Measurements from ENCODE around the gene GIMAP4. TPM values are rescaled to one million over a fixed set of nuclear protein-coding genes. Genes with fewer than 3 reads are reported as not detected.

GIMAP4 gene
- 0.43 TPM in 1 of 2 replicates, not detected in the other for total RNA-seq

GRCh38 chr7:150567169-150567568 is at the start of gene GIMAP4:
Gene GIMAP4, plus strand, starts transcription at chr7:150567390. Its CDS starts 2,512 bp downstream, at chr7:150569902.

Other genes with a start within 250 kb of the GIMAP4 start
- 3.5 and 6.7 TPM in 2 replicates for gene LRRC61, start 244.0 kb upstream of the GIMAP4 start, total RNA-seq
- gene ACTR3C, start 243.8 kb upstream of the GIMAP4 start, total RNA-seq, result 6.2 and 7.8 TPM in 2 replicates
- gene RARRES2, start 225.8 kb upstream of the GIMAP4 start, total RNA-seq, result 0.32 and 2.2 TPM in 2 replicates
- 30.1 and 35.7 TPM in 2 replicates for gene REPIN1, start 198.6 kb upstream of the GIMAP4 start, total RNA-seq
- gene ZNF775, start 188.1 kb upstream of the GIMAP4 start, total RNA-seq, result 2.9 and 3.4 TPM in 2 replicates
- 0.11 TPM in 1 of 2 replicates, not detected in the other for gene GIMAP8, start 116.8 kb upstream of the GIMAP4 start, total RNA-seq
- 0.32 TPM in 1 of 2 replicates, not detected in the other for gene GIMAP7, start 52.5 kb upstream of the GIMAP4 start, total RNA-seq
- 0.11 TPM in 1 of 2 replicates, not detected in the other for gene GIMAP6, start 65.0 kb downstream of the GIMAP4 start, total RNA-seq
- gene GIMAP2, start 118.3 kb downstream of the GIMAP4 start, total RNA-seq, result 6.1 and 9.9 TPM in 2 replicates
- 0.13 TPM in 1 of 2 replicates, not detected in the other for gene GIMAP1, start 149.2 kb downstream of the GIMAP4 start, total RNA-seq
- gene GIMAP5, start 170.0 kb downstream of the GIMAP4 start, total RNA-seq, result not detected in 2 replicates
- gene TMEM176B, start 233.0 kb downstream of the GIMAP4 start, total RNA-seq, result not detected in 2 replicates
- not detected in 2 replicates for gene TMEM176A, start 233.4 kb downstream of the GIMAP4 start, total RNA-seq

Data from articular chondrocyte of knee joint (primary cell).